ENCODE measurements around the gene NEBL.
"Not testable (repeated sequence)": the region's sequence is repeated elsewhere in the genome, so short reads cannot be mapped to it uniquely, and the experiment has no call there.

Gene NEBL

DNA sequence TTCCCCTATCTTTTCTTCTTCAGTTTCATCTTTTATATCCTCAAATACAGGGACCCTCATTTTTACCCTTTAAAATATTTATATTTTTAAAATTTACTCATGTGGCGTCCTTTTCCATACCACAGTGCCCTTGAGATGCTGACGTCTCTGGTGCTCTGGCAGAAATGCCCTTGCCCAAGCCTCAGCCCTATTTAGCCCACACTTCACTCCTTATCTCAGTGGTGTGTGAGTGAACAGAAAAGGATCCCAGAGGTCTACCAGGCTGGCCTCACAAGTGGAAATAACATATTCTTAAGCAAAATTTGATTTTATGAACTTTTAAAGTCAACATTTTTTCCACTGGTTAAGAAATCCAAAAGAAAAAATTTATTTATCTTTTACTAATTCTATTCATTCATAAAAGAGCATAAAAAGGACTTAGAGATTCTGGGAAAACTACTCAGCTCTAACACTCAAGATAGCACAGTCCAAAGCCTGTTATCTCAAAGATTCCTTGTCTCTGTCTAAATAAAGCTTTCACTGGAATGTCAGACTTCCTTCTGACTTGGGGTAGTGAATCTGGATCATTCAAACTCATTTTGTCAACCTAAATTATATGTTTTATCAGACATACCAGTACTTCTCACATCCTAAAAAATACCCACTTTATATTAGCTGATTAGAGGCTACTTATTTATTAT lies at the start of gene NEBL:
TSS of gene NEBL (minus strand) at position 166 of the 680 bp plus-strand sequence. CDS start at position 60, 106 bp downstream.
- DNase-seq (ENCODE audit: extremely low read depth in 1 of 2, low read depth in 1 of 2), result no peak

- no peak for DNase-seq (ENCODE audit: extremely low read depth in 1 of 2, low read depth in 1 of 2)
Measured at GRCh38 chr10:20945546-20946332, 48.6 kb upstream of the NEBL start.

DNA sequence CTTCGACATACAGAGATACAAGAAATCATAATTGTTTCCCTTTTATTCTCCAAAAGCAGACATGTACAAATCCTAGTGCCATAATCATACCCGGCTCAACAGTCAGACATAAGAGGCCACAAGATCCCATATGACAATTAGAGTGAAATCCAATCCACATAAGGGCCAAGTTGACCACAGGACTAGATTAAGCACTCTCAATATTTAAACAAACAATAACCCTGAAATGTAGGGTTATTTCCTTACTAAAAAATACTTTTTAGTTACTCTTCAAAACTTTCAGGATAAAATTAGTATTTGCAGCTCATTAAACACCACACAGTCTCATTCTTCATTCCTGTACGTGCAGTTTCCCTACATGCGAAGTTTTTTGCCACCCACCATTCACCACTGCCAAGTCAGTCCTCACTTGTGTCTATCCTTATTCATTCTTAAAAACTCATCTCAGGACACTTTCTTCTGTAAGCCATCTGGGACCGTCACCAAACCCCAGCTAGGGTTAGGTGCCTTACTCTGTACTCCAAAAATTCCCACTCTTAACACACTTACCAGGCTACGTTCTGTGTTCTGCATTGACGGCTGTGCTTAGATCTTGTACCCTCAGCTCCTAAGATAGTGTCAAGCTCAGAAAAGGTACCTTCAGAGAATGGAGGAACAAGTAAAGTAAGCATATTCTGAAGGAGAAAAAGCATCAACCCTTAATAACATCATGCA lies 47.8 kb upstream of the NEBL start:
- DNase-seq (ENCODE audit: extremely low read depth in 1 of 2, low read depth in 1 of 2), result no peak

- DNase-seq (ENCODE audit: extremely low read depth in 1 of 2, low read depth in 1 of 2), result not testable (repeated sequence)
Measured at GRCh38 chr10:20939414-20939813, 42.3 kb upstream of the NEBL start.

GRCh38 chr10:20936396-20936795 lies 39.3 kb upstream of the NEBL start:
- no peak for DNase-seq (ENCODE audit: extremely low read depth in 1 of 2, low read depth in 1 of 2)

DNA sequence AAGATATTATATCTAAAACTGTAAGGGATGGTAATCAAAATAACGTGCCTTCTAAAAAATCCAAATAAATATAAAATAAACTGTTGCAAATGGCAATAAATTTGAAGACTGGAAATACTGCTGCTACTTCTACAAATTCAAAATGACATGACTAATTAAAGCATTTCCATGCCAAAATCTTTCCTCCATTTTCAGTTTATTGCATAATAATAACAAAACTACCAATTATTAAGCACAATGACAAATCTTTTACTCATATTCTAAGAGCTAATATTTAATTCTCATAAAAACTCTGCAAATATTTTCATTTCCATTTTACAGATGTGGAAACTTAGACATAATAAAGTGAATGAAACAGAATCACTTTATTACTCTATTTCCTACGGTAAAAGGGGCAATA lies 38.8 kb upstream of the NEBL start:
- no peak for DNase-seq (ENCODE audit: extremely low read depth in 1 of 2, low read depth in 1 of 2)

- DNase-seq (ENCODE audit: extremely low read depth in 1 of 2, low read depth in 1 of 2), result no peak
Measured at GRCh38 chr10:20935301-20935700, 38.2 kb upstream of the NEBL start.

DNA sequence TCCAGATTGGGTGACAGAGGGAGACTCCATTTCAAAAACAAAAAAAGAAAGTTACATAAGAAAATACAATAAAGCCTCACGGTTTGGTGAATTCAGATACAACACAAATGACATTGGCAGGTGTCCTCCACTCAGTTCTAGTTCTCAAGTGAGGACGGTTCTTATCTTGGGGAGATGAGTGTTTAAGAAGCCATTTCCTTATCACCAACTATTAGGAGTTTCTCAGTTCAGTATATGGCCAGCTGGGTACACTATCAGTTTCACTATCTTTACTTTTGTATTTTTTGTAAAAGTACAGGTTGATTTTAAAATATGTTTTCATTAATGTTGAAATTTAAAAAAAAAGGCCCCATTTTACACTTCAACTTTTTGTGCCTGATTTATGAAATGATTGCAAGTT lies 36.6 kb upstream of the NEBL start:
- DNase-seq (ENCODE audit: extremely low read depth in 1 of 2, low read depth in 1 of 2), result no peak

- DNase-seq (ENCODE audit: extremely low read depth in 1 of 2, low read depth in 1 of 2), result no peak
Measured at GRCh38 chr10:20932606-20933126, 35.6 kb upstream of the NEBL start.

DNA sequence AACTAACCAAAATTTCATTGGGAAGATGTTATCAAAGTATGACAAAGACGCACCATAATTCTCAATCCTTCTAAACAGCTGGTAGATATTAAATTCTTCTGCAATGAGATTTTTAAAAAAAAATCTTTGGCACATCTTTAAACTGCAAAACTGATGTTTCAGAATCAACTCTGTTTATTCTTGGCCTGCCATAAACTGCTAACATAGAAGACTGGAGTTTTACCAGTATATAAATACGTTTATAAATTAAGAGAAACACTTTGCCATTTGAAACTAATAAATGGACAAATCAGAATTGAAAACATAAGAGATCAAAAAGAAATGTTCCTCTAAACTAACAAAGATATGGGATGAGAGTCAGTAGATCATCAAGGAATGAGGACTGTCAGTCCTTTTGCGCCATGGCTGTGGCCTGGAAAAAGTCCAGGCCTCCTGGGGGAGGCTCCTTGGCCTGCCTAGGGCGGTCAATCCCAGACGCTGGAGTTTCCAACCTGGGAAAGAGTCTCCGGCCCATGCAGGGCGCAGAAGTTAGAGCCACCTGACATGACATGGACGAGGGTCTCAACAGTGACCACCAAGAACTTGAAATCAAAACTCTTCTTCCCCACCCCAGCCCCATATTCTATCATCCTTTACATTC lies 34.2 kb upstream of the NEBL start:
- no peak for DNase-seq (ENCODE audit: extremely low read depth in 1 of 2, low read depth in 1 of 2)

GRCh38 chr10:20927456-20927855 lies 30.3 kb upstream of the NEBL start:
- no peak for DNase-seq (ENCODE audit: extremely low read depth in 1 of 2, low read depth in 1 of 2)

- no peak for DNase-seq (ENCODE audit: extremely low read depth in 1 of 2, low read depth in 1 of 2)
Measured at GRCh38 chr10:20922451-20922850, 25.3 kb upstream of the NEBL start.

DNA sequence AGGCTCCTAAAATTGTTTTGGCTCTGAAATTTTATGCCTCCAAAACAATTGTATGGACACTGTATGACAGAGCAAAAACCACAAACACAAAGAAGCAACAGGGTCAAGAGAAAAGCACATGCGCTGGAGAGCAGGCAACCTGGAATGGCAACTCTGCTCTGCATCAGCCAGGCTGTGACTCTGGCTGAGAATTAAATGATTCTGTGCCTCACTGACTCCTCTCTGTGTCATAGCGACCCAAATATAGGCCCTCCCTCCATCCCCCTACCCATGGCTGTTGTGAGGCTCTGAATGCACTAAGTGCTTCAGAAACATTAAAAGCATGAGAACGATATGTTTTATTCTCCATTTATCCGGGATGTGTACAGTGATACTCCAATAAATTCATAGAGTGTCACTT lies 24.9 kb upstream of the NEBL start:
- DNase-seq (ENCODE audit: extremely low read depth in 1 of 2, low read depth in 1 of 2), result no peak

DNA sequence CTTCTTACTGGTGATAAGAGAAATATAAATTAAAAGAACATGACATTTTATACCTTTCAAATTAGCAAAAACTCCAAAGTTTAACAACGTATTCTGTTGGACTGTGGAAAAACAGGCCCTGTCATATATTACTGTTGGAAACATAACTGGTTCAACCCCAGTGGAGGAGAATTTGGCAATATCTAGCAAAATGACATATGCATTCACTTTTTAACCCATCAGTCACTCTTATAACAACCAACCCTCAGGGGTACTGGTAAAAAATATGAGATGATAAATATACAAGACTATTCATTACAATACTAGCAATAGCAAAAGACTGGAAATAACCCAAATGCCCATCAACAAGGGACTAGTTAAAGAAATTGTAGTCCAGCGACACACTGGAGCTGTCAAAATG lies 22.9 kb upstream of the NEBL start:
- DNase-seq (ENCODE audit: extremely low read depth in 1 of 2, low read depth in 1 of 2), result no peak

DNA sequence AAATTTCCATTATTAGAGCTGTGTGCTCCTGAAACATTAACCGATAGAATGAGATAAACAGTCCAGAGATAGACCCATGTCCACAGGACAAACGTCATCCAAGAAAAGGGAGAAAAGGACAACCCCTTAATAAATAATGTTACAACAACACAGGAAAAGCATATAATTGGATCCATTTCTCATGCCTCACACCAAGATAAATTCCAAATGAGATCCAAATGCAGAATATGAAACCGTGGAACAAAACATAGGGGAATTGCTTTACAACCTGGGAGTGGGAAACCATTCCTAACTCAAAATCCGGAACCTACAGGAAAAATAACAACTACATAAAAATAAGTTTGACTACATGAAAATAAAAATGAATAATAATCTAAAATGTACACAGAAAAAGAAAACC lies 22.4 kb upstream of the NEBL start:
- DNase-seq (ENCODE audit: extremely low read depth in 1 of 2, low read depth in 1 of 2), result no peak

- DNase-seq (ENCODE audit: extremely low read depth in 1 of 2, low read depth in 1 of 2), result no peak
Measured at GRCh38 chr10:20916976-20917375, 19.9 kb upstream of the NEBL start.

GRCh38 chr10:20912969-20913368 lies 15.9 kb upstream of the NEBL start:
- no peak for DNase-seq (ENCODE audit: extremely low read depth in 1 of 2, low read depth in 1 of 2)

DNA sequence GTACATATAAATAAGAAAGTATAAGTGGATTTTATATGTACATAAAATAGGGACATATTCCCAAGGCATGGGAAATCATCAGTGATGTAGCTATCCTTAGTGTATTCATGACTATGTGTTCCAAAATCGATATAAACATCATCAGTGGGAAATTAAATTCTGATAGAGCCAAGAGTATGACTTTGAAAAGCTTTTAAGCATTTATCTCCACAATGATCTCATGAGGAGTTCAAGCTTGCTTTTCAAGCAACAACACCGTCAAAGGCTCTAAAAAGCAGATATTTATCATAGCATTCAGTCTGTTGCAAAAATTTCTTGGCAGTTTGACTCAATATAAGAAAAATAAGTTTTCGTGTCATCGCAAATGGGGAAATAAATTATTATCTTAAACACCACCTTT lies 14.5 kb upstream of the NEBL start:
- DNase-seq (ENCODE audit: extremely low read depth in 1 of 2, low read depth in 1 of 2), result no peak

GRCh38 chr10:20909801-20910200 lies 12.7 kb upstream of the NEBL start:
- no peak for DNase-seq (ENCODE audit: extremely low read depth in 1 of 2, low read depth in 1 of 2)

DNA sequence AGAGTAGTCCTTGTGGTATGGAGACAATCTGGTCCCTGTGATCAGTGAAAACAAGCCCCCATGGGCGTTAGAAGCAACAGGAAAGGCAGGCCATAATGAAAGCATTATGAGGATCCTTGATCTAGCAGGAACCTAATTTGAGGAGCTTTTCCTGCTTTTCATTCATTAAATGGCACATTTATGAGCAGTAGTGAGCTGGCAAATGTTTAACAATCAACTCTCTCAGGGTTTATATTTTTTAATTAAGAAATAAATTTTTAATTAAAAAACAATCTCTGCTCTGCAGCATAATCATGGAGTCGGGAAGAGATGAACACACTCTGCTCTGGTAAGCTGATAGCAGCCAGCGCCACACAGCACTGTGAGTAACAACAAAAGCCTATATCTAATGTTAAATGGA lies 11.3 kb upstream of the NEBL start:
- no peak for DNase-seq (ENCODE audit: extremely low read depth in 1 of 2, low read depth in 1 of 2)

All from stimulated activated CD8-positive, alpha-beta memory T cell treated with anti-CD3 and anti-CD28 coated beads, Interleukin-7, amount 100 ng/mL, for 48 hours (primary cell).